HG02623 (cell line): ENCODE measurements around the gene FGF14.

Experiments
- ATAC-seq: cut with Tn5 transposase; IDR thresholded peaks from one replicate; pipeline ENCODE4 v1.9.1; 2021; ENCODE audit warnings: moderate library complexity; ENCODE audit not compliant: unreplicated experiment

FGF14 gene

GRCh38 chr13:102260256-102260655, 141.6 kb downstream of the FGF14 start:
- no peak for ATAC-seq

GRCh38 chr13:102255409-102255808, 146.4 kb downstream of the FGF14 start:
- no peak for ATAC-seq

- no peak for ATAC-seq
These were observed 150.0 kb downstream of the FGF14 start for GRCh38 chr13:102251817-102252216.

- ATAC-seq, result no peak
These were observed 151.4 kb downstream of the FGF14 start for GRCh38 chr13:102250448-102250847.

- ATAC-seq, result no peak
These were observed 157.1 kb downstream of the FGF14 start for GRCh38 chr13:102244607-102245227.

- ATAC-seq, result no peak
These were observed 161.7 kb downstream of the FGF14 start for GRCh38 chr13:102240110-102240509.

- ATAC-seq, result no peak
These were observed 164.6 kb downstream of the FGF14 start for GRCh38 chr13:102237230-102237629.

- no peak for ATAC-seq
These were observed 165.0 kb downstream of the FGF14 start for GRCh38 chr13:102236830-102237229.

- no peak for ATAC-seq
These were observed 165.5 kb downstream of the FGF14 start for GRCh38 chr13:102236341-102236740.

- ATAC-seq, result no peak
These were observed 166.2 kb downstream of the FGF14 start for GRCh38 chr13:102235689-102236088.

GRCh38 chr13:102234618-102235017, 167.2 kb downstream of the FGF14 start:
- ATAC-seq, result no peak

- no peak for ATAC-seq
These were observed 168.2 kb downstream of the FGF14 start for GRCh38 chr13:102233566-102234208.

GRCh38 chr13:102231479-102231878, 170.4 kb downstream of the FGF14 start:
- ATAC-seq, result no peak

GRCh38 chr13:102227741-102228140, 174.1 kb downstream of the FGF14 start:
- ATAC-seq, result no peak

GRCh38 chr13:102226591-102226990, 175.3 kb downstream of the FGF14 start:
- ATAC-seq, result no peak

- ATAC-seq, result no peak
These were observed 176.0 kb downstream of the FGF14 start for GRCh38 chr13:102225892-102226291.

- no peak for ATAC-seq
These were observed 181.1 kb downstream of the FGF14 start for GRCh38 chr13:102220681-102221228.

GRCh38 chr13:102214956-102215355, 186.9 kb downstream of the FGF14 start:
- no peak for ATAC-seq

- ATAC-seq, result no peak
These were observed 189.1 kb downstream of the FGF14 start for GRCh38 chr13:102212729-102213128.

GRCh38 chr13:102208347-102208746, 193.5 kb downstream of the FGF14 start:
- ATAC-seq, result no peak

GRCh38 chr13:102207680-102208342, 194.0 kb downstream of the FGF14 start:
- no peak for ATAC-seq

- ATAC-seq, result no peak
These were observed 198.1 kb downstream of the FGF14 start for GRCh38 chr13:102203718-102204117.
